Nucleus accumbens (tissue), 56 donors: ENCODE results near the gene LDAF1.

Experiments
- DNase-seq, 56 donors: peaks; one replicate each; lab custom pipeline; 2025; lab: John Stamatoyannopoulos, UW

The LDAF1 gene

DNA sequence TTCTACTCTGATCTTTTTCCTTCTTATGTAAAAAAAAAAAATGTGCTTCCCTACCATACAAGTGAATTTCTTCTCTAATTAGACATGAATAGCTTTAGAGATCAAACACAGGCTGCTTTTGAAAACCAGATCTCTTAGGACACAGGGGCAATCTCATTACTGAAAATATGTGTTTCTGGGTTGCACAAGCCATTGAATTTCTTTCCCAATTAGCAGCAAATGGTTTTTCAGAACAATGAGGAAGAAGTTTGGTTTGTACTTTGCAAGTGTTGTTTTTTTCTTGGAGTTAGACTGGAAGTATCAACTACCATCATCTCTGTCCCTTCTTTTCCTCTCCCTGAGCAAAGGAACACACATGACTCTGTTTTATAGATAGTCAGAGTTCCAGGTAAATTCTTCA is 69.4 kb downstream of the LDAF1 start:
- no peak for DNase-seq

DNA sequence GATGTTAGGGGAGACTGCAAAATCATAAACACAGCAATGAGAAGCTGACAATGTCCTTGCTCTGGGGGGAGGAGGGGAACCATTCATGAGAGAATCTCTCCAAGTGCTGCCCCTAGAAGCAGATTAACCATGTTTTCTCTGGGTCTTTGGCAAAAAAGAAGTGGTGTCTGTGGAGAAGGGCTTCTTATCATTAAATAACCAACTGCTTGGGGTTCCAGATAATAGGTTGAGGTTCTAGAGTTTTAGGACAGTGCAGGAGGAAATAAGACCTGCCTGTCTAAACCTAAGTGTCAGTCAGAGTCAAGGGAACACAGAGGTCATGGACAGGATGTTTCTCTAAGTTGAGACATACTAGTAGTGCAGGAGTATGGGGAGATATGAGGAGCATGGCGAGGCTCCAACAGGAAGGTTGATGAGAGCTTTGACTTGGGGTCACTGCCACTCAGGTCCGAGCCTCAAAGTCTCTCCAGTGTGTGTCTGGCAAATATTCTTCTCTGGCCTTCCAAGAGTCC is 69.9 kb downstream of the LDAF1 start:
- DNase-seq: no peak
